WI38 (cell line): ENCODE measurements around the gene ANO8.

ENCODE experiments used
- H3K4me3 ChIP-seq: 2 replicates; pipeline ENCODE4 v1.5.1; 2011; ENCODE audit warnings: low read depth, mild to moderate bottlenecking, control low read depth, low read length
- CTCF ChIP-seq: IDR thresholded peaks from 2 replicates; pipeline ENCODE4 v1.5.1; 2012; ENCODE audit warnings: low read depth, mild to moderate bottlenecking, control low read depth, low read length

Gene ANO8

GRCh38 chr19:17326595-17326966, 8.1 kb downstream of the ANO8 start:
- TF ChIP-seq CTCF: no peak
- no peak overlapping the region for H3K4me3 ChIP-seq

DNA sequence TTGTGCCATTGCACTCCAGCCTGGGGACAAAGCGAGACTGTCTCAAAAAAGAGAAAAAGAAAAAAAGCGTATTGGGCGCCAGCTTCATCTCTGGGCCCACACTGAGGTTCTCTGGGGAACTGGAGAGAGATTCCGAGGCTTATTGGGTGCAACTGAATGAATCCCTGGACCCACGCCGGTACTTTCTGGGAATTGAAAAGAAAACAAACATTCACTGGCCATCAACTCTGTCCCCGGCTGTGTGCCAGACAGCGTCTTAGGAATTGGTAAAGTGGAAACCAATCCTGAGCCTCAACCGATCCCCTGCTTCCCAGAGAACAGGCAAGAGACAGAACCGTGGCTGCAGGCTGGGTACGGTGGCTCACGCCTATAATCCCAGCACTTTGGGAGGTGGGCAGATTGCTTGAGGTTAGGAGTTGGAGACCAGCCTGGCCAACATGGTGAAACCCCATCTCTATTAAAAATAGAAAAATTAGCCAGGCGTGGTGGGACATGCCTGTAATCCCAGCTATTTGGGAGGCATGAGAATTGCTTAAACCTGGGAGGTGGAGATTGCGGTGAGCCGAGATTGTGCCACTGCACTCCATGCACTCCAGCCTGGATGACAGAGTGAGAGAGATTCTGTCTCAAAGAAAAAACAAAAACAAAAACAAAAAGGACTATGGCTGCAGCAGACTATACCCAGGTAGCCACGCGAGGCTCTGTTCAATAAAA, 8.6 kb downstream of the ANO8 start:
- H3K4me3 ChIP-seq: no peak overlapping the region
- TF ChIP-seq CTCF: no peak

GRCh38 chr19:17325133-17325532, 9.5 kb downstream of the ANO8 start:
- H3K4me3 ChIP-seq: no peak overlapping the region
- no peak for TF ChIP-seq CTCF

DNA sequence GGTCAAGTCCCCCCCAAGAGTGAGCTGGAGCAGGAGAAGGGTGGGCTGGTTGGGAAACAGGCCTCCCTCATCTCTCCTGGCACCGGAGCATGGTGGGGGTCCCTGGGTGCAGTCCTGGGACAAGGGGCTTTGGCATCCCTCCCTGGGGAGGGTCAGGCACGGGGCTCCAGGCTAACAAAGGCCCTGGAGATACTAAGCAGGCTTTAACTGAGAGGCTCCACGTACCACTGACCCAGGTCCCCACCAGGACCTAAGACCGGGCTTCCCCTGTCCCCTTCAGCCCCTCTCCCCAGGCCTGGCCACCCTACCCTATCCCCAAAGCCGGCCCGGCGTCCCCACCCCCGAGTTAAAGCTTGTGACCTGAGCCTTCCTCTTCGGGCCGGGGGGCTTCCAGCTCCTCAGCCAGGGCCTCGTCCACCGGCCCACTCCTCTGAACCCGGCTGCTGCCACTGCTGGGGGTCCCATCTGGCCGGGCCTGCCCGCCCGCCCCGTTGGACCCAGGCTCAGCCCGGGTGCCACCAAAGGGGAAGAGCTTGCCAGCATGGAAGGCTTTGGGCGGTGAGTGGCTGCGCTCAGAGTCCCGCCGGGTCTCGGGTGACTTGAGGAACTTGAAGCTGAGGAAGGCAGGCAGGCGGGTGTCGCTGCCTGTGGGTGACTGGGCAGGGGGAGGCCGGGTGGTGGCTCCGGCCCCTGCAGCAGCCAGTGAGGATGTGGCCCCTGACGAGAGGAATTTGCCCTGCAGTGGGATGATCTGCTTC, 10.1 kb downstream of the ANO8 start:
- no peak for TF ChIP-seq CTCF
- H3K4me3 ChIP-seq: no peak overlapping the region

- no peak for TF ChIP-seq CTCF
Measured at GRCh38 chr19:17323964-17324332, 10.7 kb downstream of the ANO8 start.

DNA sequence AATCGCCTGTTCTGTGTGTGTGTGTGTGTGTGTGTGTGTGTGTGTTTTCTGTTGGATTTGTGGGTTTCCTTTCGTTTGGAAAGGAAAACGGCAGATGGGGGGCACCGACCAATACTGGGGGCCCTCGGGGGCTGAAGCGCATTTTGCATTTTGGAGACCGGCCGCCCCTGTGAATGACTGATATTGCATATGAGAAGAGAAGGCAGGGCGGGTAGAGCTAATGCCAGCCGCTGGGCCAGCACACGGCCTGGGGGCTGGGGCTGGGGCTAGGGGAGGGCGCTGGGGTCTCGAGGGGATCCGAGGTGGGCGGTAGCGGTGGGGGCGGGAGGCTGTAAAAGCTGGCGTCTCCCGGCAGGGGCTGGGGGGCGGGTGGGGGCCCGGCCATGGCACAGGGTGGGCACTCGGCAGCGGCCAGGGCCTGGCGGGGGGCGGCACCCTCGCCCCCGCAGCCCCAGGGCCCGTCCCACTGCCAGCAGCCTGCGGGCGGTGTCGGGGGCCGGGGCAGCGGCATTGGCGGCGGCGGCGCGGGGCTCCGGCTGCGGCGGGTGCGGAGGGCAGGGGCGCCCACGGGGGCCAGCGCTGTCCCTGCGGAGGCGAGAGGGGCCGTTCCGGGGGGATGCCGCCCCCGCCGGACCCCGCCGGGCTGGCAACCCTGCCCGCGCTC, 11.2 kb downstream of the ANO8 start:
- TF ChIP-seq CTCF: no peak
- H3K4me3 ChIP-seq: no peak overlapping the region

More at GRCh38 chr19:17323964-17324332, 10.7 kb downstream of the ANO8 start:
- H3K4me3 ChIP-seq: no peak overlapping the region

DNA sequence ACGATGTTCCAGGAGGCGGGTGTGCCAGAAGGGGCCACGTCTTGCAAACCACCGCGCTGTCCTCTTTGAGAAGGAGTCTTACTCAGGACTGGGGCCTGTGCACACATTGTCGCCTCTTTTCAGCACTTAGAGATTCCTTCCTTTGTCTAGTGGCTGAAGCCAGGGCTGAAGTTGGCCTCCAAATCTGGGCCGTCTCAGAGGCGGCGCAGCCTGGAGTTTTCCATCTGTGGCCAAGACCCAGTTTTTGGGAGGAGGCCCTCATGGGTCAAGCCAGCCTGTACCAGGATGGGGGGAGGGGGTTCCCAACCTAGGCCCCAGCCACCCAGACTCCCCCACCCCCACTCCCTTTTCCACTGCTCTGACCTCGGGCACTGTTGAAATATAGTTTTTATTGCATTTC, 11.8 kb downstream of the ANO8 start:
- no peak for TF ChIP-seq CTCF
- no peak overlapping the region for H3K4me3 ChIP-seq
